GM10266 (cell line): Measurements from ENCODE around the gene SLC39A11.

Experiments
- DNase-seq: peaks from one replicate; pipeline ENCODE4 v3.0.0; 2012; ENCODE audit errors: extremely low spot score
- CTCF ChIP-seq: IDR thresholded peaks from 2 replicates; pipeline ENCODE4 v1.5.1; 2012; ENCODE audit warnings: mild to moderate bottlenecking, low read depth; ENCODE audit not compliant: control insufficient read depth, insufficient read depth; ENCODE audit errors: missing control alignments

Gene SLC39A11

GRCh38 chr17:72969293-72969906 lies 123.1 kb downstream of the SLC39A11 start:
- DNase-seq, result no peak

GRCh38 chr17:72968798-72969197 lies 123.7 kb downstream of the SLC39A11 start:
- no peak for TF ChIP-seq CTCF

More at GRCh38 chr17:72969293-72969906, 123.1 kb downstream of the SLC39A11 start:
- TF ChIP-seq CTCF, result no peak

GRCh38 chr17:72967977-72968585 lies 124.4 kb downstream of the SLC39A11 start:
- no peak for DNase-seq
- no peak for TF ChIP-seq CTCF

More at GRCh38 chr17:72968798-72969197, 123.7 kb downstream of the SLC39A11 start:
- DNase-seq, result no peak

GRCh38 chr17:72967277-72967970 lies 125.1 kb downstream of the SLC39A11 start:
- no peak for DNase-seq
- no peak for TF ChIP-seq CTCF

GRCh38 chr17:72962106-72962505 lies 130.4 kb downstream of the SLC39A11 start:
- no peak for TF ChIP-seq CTCF
- no peak for DNase-seq

- no peak for TF ChIP-seq CTCF
- DNase-seq, result no peak
Observed at GRCh38 chr17:72955391-72956140, 136.9 kb downstream of the SLC39A11 start.

- DNase-seq, result no peak
- no peak for TF ChIP-seq CTCF
Observed at GRCh38 chr17:72954579-72954978, 137.9 kb downstream of the SLC39A11 start.
